GM12878 (cell line): ENCODE data around the gene NDUFV3. TPM values are rescaled to one million over a fixed set of nuclear protein-coding genes. Genes with fewer than 3 reads are reported as not detected.

Experiments used
- CBX5 ChIP-seq: sonication (generic); IDR thresholded peaks from 2 replicates; pipeline ENCODE4 v1.6.1; 2016; ENCODE audit warnings: low read depth, moderate library complexity, mild to moderate bottlenecking, inconsistent platforms
- CEBPB ChIP-seq, 2 experiments: fragments of 150-350 bp in 1 of 2; IDR thresholded peaks; 2 replicates each; pipeline ENCODE4 v1.6.1; 2012 to 2014; ENCODE audit warnings: low read depth in 2 of 2, low read length in 2 of 2, borderline replicate concordance in 1 of 2, inconsistent platforms in 1 of 2
- CHD2 ChIP-seq: IDR thresholded peaks from 2 replicates; pipeline ENCODE4 v1.6.1; 2011; ENCODE audit warnings: low read depth, low read length, improper control_type of control experiment, borderline replicate concordance
- GABPA ChIP-seq: IDR thresholded peaks from 2 replicates; pipeline ENCODE4 v1.6.1; 2014; ENCODE audit warnings: antibody characterized with exemption, low read depth, mild to moderate bottlenecking, inconsistent platforms
- HDAC6 ChIP-seq: fragments of 200-600 bp; sonication (generic); IDR thresholded peaks from one replicate; pipeline ENCODE4 v1.8.0; 2017; ENCODE audit warnings: antibody characterized with exemption; ENCODE audit not compliant: unreplicated experiment
- KDM1A ChIP-seq: fragments of 200-600 bp; sonication (generic); IDR thresholded peaks from 2 replicates; pipeline ENCODE4 v1.6.1; 2016; ENCODE audit warnings: borderline replicate concordance
- RFX5 ChIP-seq: IDR thresholded peaks from 2 replicates; pipeline ENCODE4 v1.6.1; 2011; ENCODE audit warnings: low read depth, low read length, improper control_type of control experiment
- SPI1 ChIP-seq: IDR thresholded peaks from 2 replicates; pipeline ENCODE4 v1.6.1; 2011; ENCODE audit warnings: low read depth, mild to moderate bottlenecking, low read length, moderate library complexity, borderline replicate concordance; ENCODE audit not compliant: insufficient read depth
- TCF3 ChIP-seq: IDR thresholded peaks from 2 replicates; pipeline ENCODE4 v1.6.1; 2012; ENCODE audit warnings: low read depth, mild to moderate bottlenecking, low read length, borderline replicate concordance; ENCODE audit not compliant: insufficient read depth
- polyA plus RNA-seq, 11 experiments: library from polyadenylated mRNA; depleted of rRNA in 4 of 11; unstranded in 6 of 11; stranded (reverse) in 5 of 11; fragments of >200 nt; fragmentation: Nextera tagmentation in 4 of 11; fragmentation: Illumina TruSeq in 1 of 11; extraction: Ambion mirVana in 4 of 11; extraction: Trizol in 1 of 11; gene quantifications; 1 replicate in 1 of 11; 2 replicates in 10 of 11; pipeline versions ENCODE4 v1.2.1 to v1.2.3, GENCODE V29; 2011 to 2016; ENCODE audit warnings: inconsistent platforms in 2 of 11, missing spikeins in 2 of 11, low read depth in 1 of 11
- total RNA-seq, 4 experiments: library from RNA; depleted of rRNA in 3 of 4; stranded (reverse); fragments of >200 nt in 3 of 4; fragmentation: Illumina TruSeq in 1 of 4; extraction: Trizol in 1 of 4; gene quantifications; 2 replicates each; pipeline versions ENCODE4 v1.2.1 to v1.2.3, GENCODE V29; 2013 to 2021
- TF ChIP-seq, protein P1 (sequence below): IDR thresholded peaks from 2 replicates; pipeline ENCODE4 v1.6.1; 2012; ENCODE audit warnings: mild to moderate bottlenecking, low read depth, low read length
- TF ChIP-seq, protein P2 (sequence below): fragments of 150-350 bp; IDR thresholded peaks from 2 replicates; pipeline ENCODE4 v1.6.1; 2016; ENCODE audit warnings: low read depth, low read length
- TF ChIP-seq, protein P3 (sequence below): fragments of 450-650 bp; IDR thresholded peaks from 2 replicates; pipeline ENCODE4 v1.6.1; 2016; ENCODE audit warnings: mild to moderate bottlenecking
- TF ChIP-seq, protein P4 (sequence below): IDR thresholded peaks from 2 replicates; pipeline ENCODE4 v1.6.1; 2012; ENCODE audit warnings: low read depth, low read length, improper control_type of control experiment
- TF ChIP-seq, protein P5 (sequence below): IDR thresholded peaks from 2 replicates; pipeline ENCODE4 v1.6.1; 2012; ENCODE audit warnings: low read depth, low read length, improper control_type of control experiment
- TF ChIP-seq, protein P6 (sequence below): IDR thresholded peaks from 2 replicates; pipeline ENCODE4 v1.6.1; 2011; ENCODE audit warnings: low read depth, low read length, improper control_type of control experiment, borderline replicate concordance

Gene NDUFV3
- total and polyA plus RNA-seq, 10 of the 15 experiments (the other 5 are each of a cell fraction or from before 2014, with no cell fraction given): 7.0 to 44.7 (median 29.9) TPM

DNA sequence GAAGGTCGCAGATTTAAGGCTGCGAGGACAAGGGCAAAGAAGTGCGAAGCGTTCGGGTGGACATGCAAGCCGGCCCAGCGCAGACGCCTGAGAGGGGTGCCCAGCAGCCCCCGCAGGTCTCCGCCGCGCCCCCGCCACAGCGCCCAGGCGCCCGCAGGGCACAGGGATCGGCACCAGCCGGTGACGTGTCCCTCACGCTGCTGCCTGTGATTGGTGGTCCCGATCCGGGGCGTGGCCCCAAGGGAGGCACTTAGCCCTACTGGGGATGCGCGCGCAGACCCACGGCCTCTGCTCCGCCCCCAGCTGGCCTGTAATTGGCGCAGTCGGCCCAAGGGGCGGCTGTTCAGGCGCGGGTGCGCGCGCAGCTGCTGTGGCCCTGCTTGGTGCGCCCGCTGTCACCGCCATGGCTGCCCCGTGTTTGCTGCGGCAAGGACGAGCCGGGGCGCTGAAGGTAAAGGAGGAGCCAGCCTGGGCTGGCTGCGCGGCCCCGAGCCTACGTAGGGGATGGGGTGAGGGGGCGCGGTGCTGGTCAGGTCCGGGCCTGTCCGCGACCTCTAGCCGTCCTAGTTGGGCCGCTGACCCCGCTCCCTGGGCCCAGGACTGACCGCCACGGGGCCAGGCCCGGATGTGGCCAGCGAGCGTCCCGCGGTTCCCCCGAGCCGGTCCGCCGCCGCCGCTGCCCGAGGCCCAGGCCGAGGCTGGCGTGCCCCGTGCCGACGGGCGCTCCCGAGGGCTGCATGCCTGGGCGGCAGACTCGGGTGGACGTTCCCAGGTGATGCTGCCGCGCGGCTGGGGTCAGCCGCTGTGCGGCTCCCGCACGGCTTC, at the start of gene NDUFV3 (continued):
- TF ChIP-seq KDM1A: no peak
- no peak for TF ChIP-seq SPI1
- TF ChIP-seq, protein P1, sequence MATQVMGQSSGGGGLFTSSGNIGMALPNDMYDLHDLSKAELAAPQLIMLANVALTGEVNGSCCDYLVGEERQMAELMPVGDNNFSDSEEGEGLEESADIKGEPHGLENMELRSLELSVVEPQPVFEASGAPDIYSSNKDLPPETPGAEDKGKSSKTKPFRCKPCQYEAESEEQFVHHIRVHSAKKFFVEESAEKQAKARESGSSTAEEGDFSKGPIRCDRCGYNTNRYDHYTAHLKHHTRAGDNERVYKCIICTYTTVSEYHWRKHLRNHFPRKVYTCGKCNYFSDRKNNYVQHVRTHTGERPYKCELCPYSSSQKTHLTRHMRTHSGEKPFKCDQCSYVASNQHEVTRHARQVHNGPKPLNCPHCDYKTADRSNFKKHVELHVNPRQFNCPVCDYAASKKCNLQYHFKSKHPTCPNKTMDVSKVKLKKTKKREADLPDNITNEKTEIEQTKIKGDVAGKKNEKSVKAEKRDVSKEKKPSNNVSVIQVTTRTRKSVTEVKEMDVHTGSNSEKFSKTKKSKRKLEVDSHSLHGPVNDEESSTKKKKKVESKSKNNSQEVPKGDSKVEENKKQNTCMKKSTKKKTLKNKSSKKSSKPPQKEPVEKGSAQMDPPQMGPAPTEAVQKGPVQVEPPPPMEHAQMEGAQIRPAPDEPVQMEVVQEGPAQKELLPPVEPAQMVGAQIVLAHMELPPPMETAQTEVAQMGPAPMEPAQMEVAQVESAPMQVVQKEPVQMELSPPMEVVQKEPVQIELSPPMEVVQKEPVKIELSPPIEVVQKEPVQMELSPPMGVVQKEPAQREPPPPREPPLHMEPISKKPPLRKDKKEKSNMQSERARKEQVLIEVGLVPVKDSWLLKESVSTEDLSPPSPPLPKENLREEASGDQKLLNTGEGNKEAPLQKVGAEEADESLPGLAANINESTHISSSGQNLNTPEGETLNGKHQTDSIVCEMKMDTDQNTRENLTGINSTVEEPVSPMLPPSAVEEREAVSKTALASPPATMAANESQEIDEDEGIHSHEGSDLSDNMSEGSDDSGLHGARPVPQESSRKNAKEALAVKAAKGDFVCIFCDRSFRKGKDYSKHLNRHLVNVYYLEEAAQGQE: 0 out of 2 replicates have a peak, but pooled peaks have one; percentile 28
- TF ChIP-seq, protein P2, sequence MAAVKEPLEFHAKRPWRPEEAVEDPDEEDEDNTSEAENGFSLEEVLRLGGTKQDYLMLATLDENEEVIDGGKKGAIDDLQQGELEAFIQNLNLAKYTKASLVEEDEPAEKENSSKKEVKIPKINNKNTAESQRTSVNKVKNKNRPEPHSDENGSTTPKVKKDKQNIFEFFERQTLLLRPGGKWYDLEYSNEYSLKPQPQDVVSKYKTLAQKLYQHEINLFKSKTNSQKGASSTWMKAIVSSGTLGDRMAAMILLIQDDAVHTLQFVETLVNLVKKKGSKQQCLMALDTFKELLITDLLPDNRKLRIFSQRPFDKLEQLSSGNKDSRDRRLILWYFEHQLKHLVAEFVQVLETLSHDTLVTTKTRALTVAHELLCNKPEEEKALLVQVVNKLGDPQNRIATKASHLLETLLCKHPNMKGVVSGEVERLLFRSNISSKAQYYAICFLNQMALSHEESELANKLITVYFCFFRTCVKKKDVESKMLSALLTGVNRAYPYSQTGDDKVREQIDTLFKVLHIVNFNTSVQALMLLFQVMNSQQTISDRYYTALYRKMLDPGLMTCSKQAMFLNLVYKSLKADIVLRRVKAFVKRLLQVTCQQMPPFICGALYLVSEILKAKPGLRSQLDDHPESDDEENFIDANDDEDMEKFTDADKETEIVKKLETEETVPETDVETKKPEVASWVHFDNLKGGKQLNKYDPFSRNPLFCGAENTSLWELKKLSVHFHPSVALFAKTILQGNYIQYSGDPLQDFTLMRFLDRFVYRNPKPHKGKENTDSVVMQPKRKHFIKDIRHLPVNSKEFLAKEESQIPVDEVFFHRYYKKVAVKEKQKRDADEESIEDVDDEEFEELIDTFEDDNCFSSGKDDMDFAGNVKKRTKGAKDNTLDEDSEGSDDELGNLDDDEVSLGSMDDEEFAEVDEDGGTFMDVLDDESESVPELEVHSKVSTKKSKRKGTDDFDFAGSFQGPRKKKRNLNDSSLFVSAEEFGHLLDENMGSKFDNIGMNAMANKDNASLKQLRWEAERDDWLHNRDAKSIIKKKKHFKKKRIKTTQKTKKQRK: no peak
- TF ChIP-seq CHD2: no peak
- TF ChIP-seq, protein P3, sequence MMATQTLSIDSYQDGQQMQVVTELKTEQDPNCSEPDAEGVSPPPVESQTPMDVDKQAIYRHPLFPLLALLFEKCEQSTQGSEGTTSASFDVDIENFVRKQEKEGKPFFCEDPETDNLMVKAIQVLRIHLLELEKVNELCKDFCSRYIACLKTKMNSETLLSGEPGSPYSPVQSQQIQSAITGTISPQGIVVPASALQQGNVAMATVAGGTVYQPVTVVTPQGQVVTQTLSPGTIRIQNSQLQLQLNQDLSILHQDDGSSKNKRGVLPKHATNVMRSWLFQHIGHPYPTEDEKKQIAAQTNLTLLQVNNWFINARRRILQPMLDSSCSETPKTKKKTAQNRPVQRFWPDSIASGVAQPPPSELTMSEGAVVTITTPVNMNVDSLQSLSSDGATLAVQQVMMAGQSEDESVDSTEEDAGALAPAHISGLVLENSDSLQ: peak; percentile 76
- TF ChIP-seq CEBPB (IDR thresholded peaks at IDR 0.05; ENCODE audit: borderline replicate concordance in 1 of 2, low read depth in 2 of 2, low read length in 2 of 2): no peak
- TF ChIP-seq, protein P4, sequence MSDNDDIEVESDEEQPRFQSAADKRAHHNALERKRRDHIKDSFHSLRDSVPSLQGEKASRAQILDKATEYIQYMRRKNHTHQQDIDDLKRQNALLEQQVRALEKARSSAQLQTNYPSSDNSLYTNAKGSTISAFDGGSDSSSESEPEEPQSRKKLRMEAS: peak; percentile 73; the same call in 1 of the 2 replicates
- TF ChIP-seq, protein P5, sequence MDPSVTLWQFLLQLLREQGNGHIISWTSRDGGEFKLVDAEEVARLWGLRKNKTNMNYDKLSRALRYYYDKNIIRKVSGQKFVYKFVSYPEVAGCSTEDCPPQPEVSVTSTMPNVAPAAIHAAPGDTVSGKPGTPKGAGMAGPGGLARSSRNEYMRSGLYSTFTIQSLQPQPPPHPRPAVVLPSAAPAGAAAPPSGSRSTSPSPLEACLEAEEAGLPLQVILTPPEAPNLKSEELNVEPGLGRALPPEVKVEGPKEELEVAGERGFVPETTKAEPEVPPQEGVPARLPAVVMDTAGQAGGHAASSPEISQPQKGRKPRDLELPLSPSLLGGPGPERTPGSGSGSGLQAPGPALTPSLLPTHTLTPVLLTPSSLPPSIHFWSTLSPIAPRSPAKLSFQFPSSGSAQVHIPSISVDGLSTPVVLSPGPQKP: no peak
- TF ChIP-seq TCF3: no peak
- TF ChIP-seq GABPA: no peak
- TF ChIP-seq, protein P6, sequence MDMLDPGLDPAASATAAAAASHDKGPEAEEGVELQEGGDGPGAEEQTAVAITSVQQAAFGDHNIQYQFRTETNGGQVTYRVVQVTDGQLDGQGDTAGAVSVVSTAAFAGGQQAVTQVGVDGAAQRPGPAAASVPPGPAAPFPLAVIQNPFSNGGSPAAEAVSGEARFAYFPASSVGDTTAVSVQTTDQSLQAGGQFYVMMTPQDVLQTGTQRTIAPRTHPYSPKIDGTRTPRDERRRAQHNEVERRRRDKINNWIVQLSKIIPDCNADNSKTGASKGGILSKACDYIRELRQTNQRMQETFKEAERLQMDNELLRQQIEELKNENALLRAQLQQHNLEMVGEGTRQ: no peak
- TF ChIP-seq CBX5: no peak
- TF ChIP-seq HDAC6: no peak
- TF ChIP-seq RFX5: peak; percentile 91
